ENCODE data around the gene IPCEF1.
"Not testable (repeated sequence)": the region's sequence is repeated elsewhere in the genome, so short reads cannot be mapped to it uniquely, and the experiment has no call there.

The IPCEF1 gene

DNA sequence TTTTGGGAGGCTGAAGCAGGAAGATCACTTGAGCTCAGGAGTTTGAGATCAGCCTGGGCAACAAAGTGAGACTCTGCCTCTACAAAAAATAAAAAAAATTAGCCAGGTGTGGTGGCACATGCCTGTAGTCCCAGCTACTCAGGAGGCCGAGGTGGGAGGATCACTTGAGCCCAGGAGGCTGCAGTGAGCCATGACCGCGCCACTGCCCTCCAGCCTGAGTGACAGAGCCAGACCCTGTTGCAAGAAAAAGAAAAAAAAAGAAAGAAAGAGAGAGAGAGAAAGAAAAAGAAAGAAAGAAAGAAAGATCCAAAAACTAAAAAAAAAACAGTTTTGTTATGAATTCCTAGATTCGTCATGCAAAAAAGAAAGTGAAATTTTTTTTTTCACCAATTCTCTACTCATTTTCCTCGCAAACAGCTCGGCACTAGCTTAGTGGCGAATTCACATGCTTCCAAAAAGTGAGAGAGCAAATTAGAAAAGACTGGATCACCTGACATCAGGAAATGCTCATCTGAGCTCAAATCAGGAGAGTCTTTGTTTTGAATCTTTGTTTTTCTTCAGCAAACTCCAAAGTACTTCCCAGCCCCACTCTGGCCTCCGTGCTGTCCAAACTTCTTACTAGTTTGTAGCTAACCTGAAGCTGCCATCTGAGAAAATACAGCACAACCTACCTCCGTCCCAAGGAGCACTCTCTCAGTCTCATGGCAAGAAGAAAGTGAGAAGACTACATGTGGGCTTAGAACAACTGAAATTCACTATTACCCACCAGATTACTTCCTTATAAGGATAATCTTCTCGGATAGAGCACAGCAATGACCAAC is 27.0 kb downstream of the IPCEF1 start:
- no peak for DNase-seq

DNA sequence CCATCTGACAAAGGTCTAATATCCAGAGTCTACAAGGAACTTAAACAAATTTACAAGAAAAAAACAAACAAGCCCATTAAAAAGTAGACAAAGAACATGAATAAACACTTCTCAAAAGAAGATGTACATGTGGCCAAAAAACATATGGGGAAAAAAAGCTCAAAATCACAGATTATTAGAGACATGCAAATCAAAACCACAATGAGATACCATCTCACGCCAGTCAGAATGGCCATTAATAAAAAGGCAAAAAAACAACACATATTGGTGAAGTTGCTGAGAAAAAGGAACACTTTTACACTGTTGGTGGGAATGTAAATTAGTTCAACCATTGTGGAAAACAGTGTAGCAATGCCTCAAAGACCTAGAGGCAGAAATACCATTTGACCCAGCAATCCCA is 29.3 kb downstream of the IPCEF1 start:
- DNase-seq: not testable (repeated sequence)

DNA sequence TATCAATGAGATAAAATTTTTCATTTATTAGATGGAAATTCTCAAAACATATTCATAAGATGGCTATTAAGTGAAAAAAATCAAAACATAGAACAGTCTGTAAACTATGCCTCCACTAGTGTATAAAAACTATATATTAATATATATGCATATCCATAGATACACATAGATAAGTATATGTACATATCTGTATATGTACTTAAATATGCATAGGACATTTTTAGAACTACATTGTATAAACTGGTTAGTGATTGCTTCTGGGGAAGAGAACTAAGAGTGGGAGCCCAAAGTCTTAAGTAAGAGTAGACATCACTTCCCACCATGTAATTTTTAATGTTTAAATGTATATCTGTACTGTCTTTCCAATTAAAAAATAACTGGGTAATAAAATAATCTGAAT is 31.5 kb downstream of the IPCEF1 start:
- no peak for DNase-seq

DNA sequence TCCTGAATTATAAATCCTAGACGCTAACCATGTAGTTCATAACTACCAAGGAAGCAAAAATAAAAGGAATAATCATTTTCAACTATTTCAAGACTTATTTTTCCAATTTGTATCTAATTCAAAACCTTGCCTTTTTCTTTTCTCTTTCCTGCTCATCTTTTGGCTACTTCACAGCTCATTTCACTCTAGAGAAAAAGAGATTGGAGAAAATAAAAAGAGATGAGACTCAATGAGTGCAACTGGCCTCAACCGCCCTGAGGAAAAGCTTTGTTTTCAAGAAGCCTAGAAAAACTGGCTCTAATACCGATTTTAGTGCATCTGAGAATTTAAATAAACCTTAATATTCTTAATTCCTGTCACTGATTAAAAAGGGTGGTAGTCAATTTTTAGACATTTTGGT is 36.4 kb downstream of the IPCEF1 start:
- DNase-seq: no peak

DNA sequence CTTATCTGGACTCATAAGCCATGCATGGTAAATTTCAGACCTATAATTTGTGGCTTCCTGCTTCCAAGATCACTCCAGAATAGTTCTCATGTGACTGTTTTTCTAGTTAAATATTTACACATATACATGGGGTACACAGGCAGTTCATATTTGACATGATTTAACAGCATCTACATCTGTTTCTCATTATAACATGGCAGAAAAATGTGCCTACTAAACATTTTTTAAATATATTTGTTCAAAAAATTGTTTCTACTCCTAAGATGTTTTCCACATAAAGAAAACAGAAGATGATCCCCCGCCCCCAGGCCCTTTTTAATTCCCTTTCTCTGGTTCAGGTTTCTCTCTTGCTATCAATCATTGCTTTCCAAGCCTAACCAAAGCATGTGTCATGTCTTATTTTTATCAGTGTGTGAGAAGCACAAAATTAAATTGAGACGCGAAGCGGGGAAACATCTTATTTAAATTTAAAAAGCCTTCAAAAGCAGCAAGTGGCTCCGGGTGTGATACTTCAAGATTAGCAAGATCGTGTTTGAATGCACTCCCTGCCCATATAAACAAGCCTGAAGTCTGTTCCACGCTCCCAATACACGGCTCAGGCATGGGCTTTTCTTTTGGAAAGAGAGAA is 37.3 kb downstream of the IPCEF1 start:
- no peak for DNase-seq

DNA sequence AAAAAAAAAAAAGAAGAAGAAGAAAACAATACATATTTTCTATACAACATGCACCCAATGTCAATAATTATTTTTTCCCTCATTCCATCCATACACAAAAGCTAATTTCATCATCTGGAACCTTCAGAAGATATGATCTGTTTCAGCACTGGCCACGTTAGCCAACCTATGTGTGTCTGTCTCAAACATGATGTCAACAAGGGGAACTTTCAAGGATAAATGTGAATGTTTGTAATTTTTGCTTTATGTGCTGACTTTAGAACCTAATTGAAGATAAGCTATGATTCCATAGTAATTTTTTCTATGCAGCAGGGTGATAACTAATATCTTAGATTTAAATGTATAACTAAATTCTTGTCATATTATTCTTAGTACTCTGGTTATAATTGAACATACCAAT is 37.9 kb downstream of the IPCEF1 start:
- DNase-seq: no peak

DNA sequence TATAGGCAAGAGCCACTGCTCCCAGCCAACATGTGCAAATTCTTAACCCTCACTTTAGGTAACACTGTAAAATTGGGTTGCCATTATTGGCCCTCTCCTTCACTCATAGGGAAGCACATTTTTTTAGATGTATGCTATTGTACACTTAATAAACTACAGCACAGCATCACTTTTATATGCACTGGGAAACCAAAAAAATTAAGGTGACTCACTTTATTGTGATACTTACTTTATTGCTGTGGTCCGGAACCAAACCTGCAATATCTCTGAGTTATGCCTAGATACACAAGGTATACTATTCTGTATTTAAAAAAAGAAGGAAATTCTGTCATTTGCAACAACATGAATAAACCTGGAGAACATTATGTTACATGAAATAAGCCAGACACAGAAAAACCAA is 40.5 kb downstream of the IPCEF1 start:
- no peak for DNase-seq

DNA sequence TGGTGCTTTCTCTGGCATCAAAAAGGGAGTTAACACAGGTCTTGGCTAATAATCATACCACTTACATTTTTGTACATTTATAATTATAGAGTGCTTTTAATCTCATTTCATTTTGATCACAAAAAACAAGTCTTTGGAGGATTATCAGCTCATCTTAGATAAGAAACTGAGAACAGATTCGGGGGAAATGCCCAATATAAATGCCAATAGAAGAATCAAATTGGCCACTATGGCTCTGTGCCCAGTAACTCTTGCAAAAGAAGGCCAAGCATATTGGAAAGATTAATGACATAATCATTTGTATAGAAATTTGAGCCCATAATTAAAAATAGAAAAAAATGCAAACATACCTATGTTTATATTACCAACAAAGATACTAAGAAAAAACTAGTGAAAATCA is 42.5 kb downstream of the IPCEF1 start:
- DNase-seq: no peak

DNA sequence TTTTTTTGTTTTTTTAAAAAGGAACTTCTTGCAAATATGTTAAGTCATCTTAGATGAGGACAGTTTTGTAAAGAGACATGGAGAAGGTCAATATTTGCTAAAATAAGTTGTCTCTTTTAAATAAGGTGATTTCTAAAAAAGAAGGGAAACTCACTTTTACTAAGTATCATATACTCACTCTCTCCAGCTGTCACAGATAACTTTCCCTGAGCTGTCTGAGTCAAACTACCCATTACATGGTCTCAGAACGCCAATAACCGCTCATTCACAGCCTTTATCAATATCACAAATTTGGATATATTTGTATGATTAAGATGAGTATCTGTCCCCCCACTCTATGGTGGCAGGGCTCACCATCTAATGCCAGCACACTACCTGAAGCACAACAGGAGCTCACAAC is 47.6 kb downstream of the IPCEF1 start:
- no peak for DNase-seq

DNA sequence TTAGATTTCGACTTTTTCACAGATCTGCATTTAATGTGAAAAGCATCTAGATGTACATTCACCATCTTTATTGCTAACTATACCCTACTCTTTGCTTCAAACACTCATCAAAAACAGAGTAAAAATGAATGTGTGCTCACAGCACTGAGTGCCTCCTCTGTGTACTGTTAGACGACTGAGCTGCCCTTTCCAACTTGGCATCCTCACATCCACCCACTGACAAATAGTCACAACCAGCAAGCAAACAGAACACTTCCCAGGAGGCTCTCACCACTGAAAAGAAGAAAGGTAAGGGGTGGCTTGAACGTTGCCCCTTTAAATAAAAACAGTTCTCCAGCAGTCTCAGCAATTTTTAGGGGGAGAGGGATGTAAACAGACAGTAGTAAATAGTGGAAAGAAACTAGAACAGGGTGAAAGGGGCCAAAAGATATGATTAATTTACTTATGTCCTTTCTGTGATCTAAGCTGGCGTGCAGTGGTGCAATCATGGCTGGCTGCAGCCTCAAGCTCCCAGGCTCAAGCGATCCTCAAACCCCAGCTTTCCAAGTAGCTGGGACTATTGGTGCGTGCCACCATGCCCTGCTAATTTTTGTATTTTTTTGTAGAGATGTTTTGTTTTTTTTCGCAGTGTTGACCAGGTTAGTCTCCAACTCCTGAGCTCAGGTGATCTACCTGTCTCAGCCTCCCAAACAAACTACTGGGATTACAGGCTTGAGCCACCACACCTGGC is 48.7 kb downstream of the IPCEF1 start:
- no peak for DNase-seq

DNA sequence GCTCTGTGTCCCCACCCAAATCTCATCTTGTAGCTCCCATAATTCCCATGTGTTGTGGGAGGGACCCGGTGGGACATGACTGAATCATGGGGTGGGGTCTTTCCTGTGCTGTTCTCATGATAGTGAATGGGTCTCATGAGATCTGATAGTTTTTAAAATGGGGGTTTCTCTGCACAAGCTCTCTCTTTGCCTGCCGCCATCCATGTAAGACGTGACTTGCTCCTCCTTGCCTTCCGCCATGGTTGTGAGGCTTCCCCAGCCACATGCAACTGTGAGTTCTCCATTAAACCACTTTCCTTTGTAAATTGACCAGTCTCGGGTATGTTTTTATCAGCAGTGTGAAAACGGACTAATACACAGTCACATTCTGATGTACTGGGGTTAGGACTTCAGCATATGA is 49.5 kb downstream of the IPCEF1 start:
- not testable (repeated sequence) for DNase-seq

DNA sequence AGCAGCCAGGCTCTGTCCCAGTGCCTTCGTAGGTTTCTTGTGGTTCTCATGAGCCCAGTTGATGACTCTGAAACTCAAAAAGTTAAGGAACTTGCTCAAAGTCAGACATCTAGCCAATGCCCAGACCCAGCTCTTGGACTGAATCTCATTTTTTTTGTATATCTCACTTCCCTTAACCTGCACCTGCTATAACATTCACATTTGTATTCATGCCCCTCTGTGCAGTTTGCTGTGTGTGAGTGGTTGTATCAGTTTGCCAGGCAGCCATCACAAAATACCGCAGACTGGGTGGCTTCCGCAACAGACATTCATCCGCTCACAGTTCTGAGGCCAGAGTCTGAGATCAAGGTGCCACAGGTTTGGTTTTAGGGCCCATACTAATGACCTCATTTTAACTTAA is 49.9 kb downstream of the IPCEF1 start:
- no peak for DNase-seq

DNA sequence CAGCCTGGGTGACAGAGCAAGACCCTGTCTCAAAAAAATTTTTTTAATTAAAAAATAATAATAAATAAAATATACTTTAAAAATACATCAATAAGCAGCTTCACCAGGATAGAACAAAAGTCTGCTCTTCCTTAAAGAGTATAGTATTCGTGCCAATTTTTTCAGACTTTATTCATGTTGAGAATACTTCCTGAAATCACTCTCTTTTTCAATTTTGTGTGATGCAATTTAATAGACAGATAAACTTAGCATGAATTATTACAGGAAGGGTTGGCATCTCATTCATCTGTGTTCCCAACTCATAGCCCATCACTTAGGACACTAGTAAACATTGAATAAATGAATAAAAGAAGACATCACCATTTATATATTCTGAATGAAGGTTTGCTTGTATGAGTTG is 52.4 kb downstream of the IPCEF1 start:
- DNase-seq: no peak

DNA sequence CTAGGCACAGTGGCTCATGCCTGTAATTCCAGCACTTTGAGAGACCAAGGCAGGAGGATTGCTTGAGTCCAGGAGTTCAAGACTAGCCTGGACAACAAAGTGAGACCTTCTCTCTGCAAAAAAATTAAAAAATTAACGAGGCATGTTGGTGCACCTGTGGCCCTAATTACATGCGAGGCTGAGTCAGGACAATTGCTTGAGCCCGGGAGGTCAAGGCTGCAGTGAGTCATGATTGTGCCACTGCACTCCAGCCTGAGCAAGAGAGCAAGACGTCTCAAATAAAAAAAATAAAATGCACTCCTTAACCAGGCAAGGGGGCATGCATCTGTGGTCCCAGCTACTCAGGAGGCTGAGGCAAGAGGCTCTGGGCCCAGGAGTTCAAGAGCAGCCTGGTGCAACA is 53.0 kb downstream of the IPCEF1 start:
- DNase-seq: not testable (repeated sequence)

DNA sequence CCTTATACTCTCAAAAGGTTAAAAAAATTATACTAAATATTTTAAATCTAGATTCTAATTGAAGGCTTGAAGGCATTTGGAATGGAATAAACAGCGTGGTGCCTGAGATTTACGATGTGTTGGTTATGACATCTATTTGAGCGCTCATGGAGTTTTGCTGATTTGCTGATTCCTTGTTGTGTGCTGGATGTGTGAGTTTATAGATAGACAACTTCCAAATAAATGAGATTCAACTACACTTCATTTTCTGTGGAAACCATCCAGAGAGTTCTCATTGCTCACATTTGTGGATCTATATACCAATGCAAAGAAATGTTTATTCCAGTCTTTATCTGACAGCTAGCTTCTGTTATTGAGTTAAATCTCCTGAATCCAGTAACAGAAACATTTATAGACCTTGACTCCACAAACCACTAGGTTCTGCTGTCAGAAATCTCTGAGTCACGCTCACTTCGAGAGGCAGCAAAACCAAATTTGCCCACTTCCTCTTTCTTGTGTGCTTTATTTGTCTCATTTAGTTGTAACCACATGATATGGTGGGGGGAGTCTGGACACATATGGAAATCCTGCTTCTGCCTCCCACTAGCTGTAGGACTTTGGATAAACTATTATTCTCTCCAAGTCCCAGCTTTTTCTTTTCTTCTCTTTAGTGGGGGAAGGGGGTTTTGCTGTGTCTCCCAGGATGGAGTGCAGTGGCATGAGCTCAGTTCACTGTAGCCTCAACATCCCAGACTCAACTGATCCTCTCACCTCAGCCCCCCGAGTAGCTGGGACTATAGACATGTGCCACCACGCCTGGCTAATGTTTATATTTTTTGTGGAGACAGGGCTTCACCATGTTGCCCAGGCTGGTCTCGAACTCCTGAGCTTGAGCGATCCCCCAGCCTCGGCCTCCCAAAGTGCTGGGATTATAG is 54.5 kb downstream of the IPCEF1 start:
- no peak for DNase-seq

DNA sequence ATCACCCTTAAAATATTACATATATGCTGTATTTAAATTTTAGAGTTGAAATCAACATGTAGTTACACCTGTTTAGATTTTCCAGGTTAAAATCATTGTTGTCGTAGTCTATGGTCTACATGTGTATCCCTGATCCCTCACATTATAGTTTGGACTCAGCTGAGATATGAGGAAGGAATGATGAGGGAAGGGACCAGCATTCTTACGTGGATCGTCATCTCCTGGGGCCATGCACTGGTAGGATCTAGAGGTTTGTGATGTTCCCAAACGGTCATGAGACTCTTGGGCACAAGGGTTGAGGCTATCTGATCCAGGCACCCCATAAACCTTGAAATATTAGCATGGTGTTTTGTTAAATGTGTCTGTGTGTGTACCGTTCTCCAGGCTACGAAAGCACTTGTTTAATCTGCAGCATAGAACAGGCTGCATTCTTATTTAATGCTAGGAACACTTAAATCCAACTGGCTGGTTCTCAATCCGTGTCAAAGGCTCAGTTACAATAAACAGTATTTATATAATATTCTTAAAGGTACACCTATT is 55.4 kb downstream of the IPCEF1 start:
- DNase-seq: no peak

DNA sequence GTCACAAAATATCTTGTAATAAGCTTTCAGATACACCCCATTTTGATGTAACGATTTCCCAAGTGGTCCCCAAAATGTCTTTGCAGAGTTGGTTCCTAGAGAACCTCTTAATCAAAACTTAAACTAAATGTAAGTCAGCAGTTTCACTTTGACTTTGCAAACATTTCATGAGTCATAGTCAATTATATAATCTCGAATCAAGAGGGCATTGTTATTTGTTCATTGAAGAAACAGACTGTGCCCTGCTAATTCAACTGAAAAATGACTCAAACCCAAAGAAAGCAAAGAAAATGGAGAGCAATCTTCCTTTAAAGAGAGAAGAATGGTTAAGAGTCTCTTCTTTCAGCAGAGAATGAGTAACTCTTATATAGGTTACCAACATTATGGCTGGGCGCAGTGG is 58.3 kb downstream of the IPCEF1 start:
- DNase-seq: no peak

DNA sequence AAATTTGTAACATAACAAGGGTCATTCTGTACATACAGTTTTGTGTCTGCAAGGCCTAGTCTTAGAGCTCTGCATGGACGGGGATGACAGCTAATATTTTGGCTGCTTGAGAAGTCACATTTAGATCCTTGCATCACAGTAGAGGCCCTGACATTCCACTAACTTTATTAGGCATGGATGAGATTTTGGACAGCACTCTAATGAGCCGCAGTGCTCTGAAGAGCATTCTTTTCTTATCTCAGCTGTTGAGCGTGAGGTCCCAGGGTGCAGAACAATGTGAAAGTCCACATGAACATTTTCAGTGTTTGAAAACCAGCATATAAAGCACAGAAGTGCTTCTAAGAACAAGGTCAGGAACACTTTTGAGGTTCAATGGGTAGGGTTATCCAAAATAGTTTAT is 58.9 kb downstream of the IPCEF1 start:
- no peak for DNase-seq

DNA sequence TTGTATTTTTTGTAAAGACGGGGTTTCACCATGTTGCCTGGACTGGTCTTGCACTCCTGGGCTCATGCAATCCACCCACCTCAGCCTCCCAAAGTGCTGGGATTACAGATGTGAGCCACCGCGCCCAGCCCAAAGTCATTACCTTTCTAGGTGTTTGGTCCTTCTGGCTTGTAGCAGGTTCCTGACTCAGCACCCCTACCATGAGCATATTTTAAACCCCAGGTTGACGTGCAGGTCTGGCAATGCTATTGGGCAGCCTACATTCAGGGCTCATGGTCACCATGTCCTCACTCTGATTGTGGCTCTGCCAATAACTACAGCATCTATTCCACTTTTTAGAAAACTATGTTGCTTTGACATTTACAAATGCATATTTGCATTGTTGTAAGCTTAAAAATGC is 59.4 kb downstream of the IPCEF1 start:
- no peak for DNase-seq

DNA sequence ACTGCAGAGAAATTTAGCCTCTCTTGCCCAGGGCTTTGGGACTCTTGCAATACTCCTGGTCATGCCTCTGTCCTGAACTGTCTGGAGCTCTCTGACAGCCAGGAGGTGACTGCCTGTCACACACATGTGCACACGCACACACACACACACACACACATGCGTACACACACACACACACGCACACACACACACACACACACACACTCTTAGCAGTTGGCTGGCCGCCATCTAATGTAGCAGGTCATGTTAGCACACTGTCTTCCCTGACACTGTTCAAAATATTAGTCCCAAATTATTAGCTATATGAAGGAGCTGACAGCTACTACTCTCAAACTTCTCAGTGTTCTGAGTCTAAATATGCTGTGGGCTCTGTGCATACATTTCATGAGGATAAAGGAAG is 60.9 kb downstream of the IPCEF1 start:
- no peak for DNase-seq

DNA sequence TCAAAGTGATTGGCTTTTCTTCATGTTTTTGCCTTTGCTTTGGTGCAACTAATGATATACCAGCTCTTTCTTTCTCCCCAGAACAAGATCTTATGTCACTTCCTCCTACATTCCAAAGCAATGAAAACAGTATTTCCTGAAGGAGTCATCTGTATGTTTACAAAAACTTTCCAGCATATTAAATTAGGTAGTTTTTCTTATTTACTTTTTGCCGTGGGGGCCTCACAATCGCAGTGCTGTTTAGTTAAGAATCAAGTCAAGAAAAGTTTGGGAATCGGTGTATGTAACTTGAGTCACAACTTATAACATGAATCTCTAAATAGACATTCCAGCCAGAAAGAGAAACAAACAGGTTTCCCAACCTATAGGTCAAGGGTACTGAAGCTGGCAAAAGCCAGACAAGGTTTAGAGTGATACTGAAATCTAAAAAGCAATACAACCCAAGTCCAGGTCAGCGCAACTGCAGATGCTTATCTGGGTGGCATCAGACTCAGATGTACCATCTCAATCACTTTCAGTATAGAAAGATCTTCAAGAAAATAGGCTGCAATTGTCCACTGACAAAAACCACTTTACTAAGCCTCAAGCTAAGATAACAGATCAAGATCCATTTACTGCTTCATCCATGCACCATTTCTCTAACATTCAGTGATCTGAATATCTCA is 63.6 kb downstream of the IPCEF1 start:
- no peak for DNase-seq

DNA sequence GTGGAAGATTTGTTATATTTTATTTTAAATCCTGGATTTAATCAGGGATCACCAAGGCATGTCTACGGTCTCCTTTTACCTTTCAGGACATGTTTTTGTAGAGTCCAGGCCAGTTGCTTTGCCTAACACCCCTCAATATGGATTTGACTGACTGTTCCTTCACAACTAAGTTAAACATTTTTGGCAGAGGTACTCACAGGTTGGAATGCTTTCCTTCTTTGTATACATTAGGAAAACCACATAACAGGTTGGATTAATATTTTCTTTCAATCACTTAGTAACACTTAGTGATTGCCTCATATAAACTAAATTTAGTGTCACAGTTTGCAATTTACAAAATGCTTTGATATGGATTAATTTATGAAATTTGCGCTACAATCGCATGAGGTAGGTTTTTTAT is 64.5 kb downstream of the IPCEF1 start:
- DNase-seq: no peak
